GM23338 (cell line): ENCODE data around the gene THSD1. TPM values are rescaled to one million over a fixed set of nuclear protein-coding genes. Genes with fewer than 3 reads are reported as not detected.
A peak's percentile ranks its signal among the peaks of the same experiment; 100 is the strongest.

Source experiments
- ATAC-seq: fragments of 200-7000 bp; cut with Tn5 transposase; 3 replicates; pipeline ENCODE4 v1.9.1; 2020
- DNase-seq: peaks from one replicate; pipeline ENCODE4 v3.0.0-alpha.2; 2015; ENCODE audit warnings: low spot score
- H2AFZ ChIP-seq: fragments of 200-600 bp; sonication (generic); 2 replicates; pipeline ENCODE4 v1.8.0; 2016; ENCODE audit warnings: antibody characterized with exemption, mild to moderate bottlenecking, moderate library complexity
- H3F3A ChIP-seq: fragments of 200-600 bp; sonication (generic); replicated peaks from 2 replicates; pipeline ENCODE4 v1.8.0; 2017; ENCODE audit warnings: antibody characterized with exemption, mixed run types, low read depth
- H3K27ac ChIP-seq: fragments of 200-600 bp; sonication (generic); 2 replicates; pipeline ENCODE4 v1.6.1; 2016; ENCODE audit warnings: low read depth
- H3K27me3 ChIP-seq: fragments of 200-600 bp; sonication (generic); 2 replicates; pipeline ENCODE4 v1.8.0; 2016; ENCODE audit warnings: mild to moderate bottlenecking, mixed run types, moderate library complexity; ENCODE audit not compliant: insufficient read depth
- H3K36me3 ChIP-seq: fragments of 200-600 bp; sonication (generic); 2 replicates; pipeline ENCODE4 v1.8.0; 2016; ENCODE audit warnings: mild to moderate bottlenecking; ENCODE audit not compliant: insufficient read depth
- H3K4me1 ChIP-seq: fragments of 200-600 bp; sonication (generic); 2 replicates; pipeline ENCODE4 v1.8.0; 2016; ENCODE audit warnings: mild to moderate bottlenecking, moderate library complexity; ENCODE audit not compliant: insufficient read depth
- H3K4me2 ChIP-seq: fragments of 200-600 bp; sonication (generic); 2 replicates; pipeline ENCODE4 v1.7.1; 2017; ENCODE audit warnings: mixed run types
- H3K4me3 ChIP-seq: fragments of 200-600 bp; sonication (generic); 2 replicates; pipeline ENCODE4 v1.6.1; 2016; ENCODE audit warnings: mixed run types
- H3K79me2 ChIP-seq: fragments of 200-600 bp; sonication (generic); replicated peaks from 2 replicates; pipeline ENCODE4 v1.8.0; 2017; ENCODE audit warnings: mild to moderate bottlenecking; ENCODE audit not compliant: insufficient read depth
- H3K9me2 ChIP-seq: fragments of 200-600 bp; sonication (generic); 2 replicates; pipeline ENCODE4 v1.8.0; 2017; ENCODE audit not compliant: insufficient read depth
- H4K20me1 ChIP-seq: fragments of 200-600 bp; sonication (generic); replicated peaks from 2 replicates; pipeline ENCODE4 v1.8.0; 2017; ENCODE audit warnings: mild to moderate bottlenecking; ENCODE audit not compliant: insufficient read depth
- H3K27ac Mint-ChIP-seq: 2 replicates; pipeline ENCODE4 v1.8.0; 2020; ENCODE audit warnings: inconsistent platforms, mild to moderate bottlenecking, moderate library complexity, mixed read lengths
- H3K27me3 Mint-ChIP-seq: 3 replicates; pipeline ENCODE4 v1.8.0; 2022; ENCODE audit warnings: low read depth, mild to moderate bottlenecking, moderate library complexity, mixed read lengths, inconsistent platforms; ENCODE audit not compliant: insufficient read depth, poor library complexity
- H3K36me3 Mint-ChIP-seq: 3 replicates; pipeline ENCODE4 v1.8.0; 2021; ENCODE audit warnings: low read depth, mild to moderate bottlenecking, inconsistent platforms, moderate library complexity, mixed read lengths
- H3K4me1 Mint-ChIP-seq: 3 replicates; pipeline ENCODE4 v1.8.0; 2020; ENCODE audit warnings: mild to moderate bottlenecking, inconsistent platforms, mixed read lengths
- H3K4me3 Mint-ChIP-seq: 3 replicates; pipeline ENCODE4 v1.8.0; 2021; ENCODE audit warnings: moderate library complexity, mild to moderate bottlenecking, inconsistent platforms, mixed read lengths
- H3K9me3 Mint-ChIP-seq: 3 replicates; pipeline ENCODE4 v1.8.0; 2020; ENCODE audit warnings: moderate library complexity, mild to moderate bottlenecking, inconsistent platforms, mixed read lengths
- EZH2 ChIP-seq: fragments of 200-600 bp; sonication (generic); IDR thresholded peaks from one replicate; pipeline ENCODE4 v1.8.0; 2017; ENCODE audit warnings: antibody characterized with exemption, mild to moderate bottlenecking, low read depth; ENCODE audit not compliant: unreplicated experiment
- NANOG ChIP-seq: IDR thresholded peaks from 2 replicates; pipeline ENCODE4 v1.6.1; 2016; ENCODE audit warnings: antibody characterized with exemption, borderline replicate concordance
- POLR2AphosphoS5 ChIP-seq: IDR thresholded peaks from 2 replicates; pipeline ENCODE4 v1.6.1; 2016; ENCODE audit warnings: antibody characterized with exemption, low read depth
- STAT1 ChIP-seq: IDR thresholded peaks from one replicate; pipeline ENCODE4 v1.6.1; 2016; ENCODE audit warnings: antibody characterized with exemption; ENCODE audit not compliant: unreplicated experiment
- long read RNA-seq: library from polyadenylated mRNA; unstranded; transcript quantifications from one replicate; pipeline ENCODE4 v2.0.0, GENCODE V29; 2020; ENCODE audit not compliant: unreplicated experiment
- polyA plus RNA-seq: library from polyadenylated mRNA; unstranded; fragments of >200 nt; fragmentation: Nextera tagmentation; extraction: Ambion mirVana; gene quantifications from 2 replicates; pipeline ENCODE4 v1.2.1, GENCODE V29; 2016
- total RNA-seq: library from RNA; depleted of rRNA; stranded (reverse); fragments of >200 nt; shearing (Covaris generic); gene quantifications from 2 replicates; pipeline ENCODE4 v1.2.3, GENCODE V29; 2014; rRNA removed
- TF ChIP-seq, protein P1 (sequence below), 2 experiments: fragments of 200-600 bp in 1 of 2; sonication (generic) in 1 of 2; conservative IDR thresholded peaks; 2 replicates each; pipeline versions ENCODE4 v1.5.1 to v1.6.1; 2016 to 2017; ENCODE audit warnings: antibody characterized with exemption in 2 of 2, low read depth in 2 of 2, mild to moderate bottlenecking in 2 of 2, moderate library complexity in 1 of 2
- TF ChIP-seq, protein P2 (sequence below): fragments of 250-450 bp; sonication (Bioruptor Pico); IDR thresholded peaks from 2 replicates; pipeline ENCODE4 v1.5.0; 2020; ENCODE audit warnings: mild to moderate bottlenecking, moderate library complexity

The THSD1 gene, protein sequence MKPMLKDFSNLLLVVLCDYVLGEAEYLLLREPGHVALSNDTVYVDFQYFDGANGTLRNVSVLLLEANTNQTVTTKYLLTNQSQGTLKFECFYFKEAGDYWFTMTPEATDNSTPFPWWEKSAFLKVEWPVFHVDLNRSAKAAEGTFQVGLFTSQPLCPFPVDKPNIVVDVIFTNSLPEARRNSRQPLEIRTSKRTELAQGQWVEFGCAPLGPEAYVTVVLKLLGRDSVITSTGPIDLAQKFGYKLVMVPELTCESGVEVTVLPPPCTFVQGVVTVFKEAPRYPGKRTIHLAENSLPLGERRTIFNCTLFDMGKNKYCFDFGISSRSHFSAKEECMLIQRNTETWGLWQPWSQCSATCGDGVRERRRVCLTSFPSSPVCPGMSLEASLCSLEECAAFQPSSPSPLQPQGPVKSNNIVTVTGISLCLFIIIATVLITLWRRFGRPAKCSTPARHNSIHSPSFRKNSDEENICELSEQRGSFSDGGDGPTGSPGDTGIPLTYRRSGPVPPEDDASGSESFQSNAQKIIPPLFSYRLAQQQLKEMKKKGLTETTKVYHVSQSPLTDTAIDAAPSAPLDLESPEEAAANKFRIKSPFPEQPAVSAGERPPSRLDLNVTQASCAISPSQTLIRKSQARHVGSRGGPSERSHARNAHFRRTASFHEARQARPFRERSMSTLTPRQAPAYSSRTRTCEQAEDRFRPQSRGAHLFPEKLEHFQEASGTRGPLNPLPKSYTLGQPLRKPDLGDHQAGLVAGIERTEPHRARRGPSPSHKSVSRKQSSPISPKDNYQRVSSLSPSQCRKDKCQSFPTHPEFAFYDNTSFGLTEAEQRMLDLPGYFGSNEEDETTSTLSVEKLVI
- total RNA-seq (0.69 TPM in 1 of 2 replicates, not detected in the other), polyA plus RNA-seq (0.07 TPM in 1 of 2 replicates, not detected in the other)
- long read RNA-seq: 0 reads

DNA sequence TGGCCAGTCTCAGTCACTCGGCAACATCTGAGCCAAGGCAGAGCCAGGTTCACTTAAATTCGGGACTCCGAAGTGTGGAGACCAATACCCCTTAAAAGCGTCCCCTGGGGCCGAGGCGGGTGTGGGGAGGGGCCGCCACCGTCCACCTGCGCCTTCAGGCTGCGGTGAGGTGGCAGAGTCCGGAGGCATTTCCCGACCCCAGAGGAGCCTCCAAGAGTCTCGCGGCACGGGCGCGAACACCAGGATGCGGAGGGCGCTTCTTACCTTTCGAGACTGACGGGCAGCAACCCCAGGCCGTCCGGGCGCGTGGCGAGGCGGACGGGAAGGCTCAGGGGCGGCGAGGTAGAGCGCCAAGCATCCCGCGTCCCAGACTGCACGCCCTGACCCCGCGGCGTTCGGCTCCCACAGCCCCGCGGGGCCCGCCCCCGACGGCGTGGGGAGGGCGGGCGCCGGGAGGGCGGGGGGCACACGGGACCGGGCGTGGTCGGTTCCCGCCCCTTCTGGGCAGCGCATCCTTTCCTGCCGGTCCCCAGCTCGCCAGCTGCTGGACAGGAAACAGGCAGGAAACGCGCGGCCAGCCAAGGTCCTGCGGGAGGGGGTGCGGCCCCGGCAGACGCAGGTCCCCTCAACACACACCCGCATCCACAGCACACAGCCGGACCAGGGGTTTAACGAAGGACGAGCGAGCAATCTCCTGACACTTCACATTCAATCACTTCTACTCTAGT is at the start of gene THSD1:
TSS of gene THSD1 (minus strand) at position 406 of the 728 bp plus-strand sequence. CDS start 3,572 bp downstream, outside the sequence.
- Histone ChIP-seq H3K4me3 (peak within 1 kb of the TSS; percentile 61), H3K27me3 (peaks cover 35% of the 10 kb centered on the region), H3K4me2 (peak within 1 kb of the TSS; percentile 81), H3K4me1 (no peaks in the 10 kb centered on the region; the same call in 1 of the 2 replicates), H3K9me2 (no peaks in the 10 kb centered on the region), H3F3A (no peaks in the 10 kb centered on the region), H3K36me3 (no peaks in the 10 kb centered on the region), H2AFZ (peak within 1 kb of the TSS; percentile 96), H3K79me2 (no peaks in the 10 kb centered on the region), H4K20me1 (no peaks in the 10 kb centered on the region), H3K27ac (no peak within 1 kb of the TSS)
- H3K9me3 Mint-ChIP-seq: peaks cover 6% of the 10 kb centered on the region; the same call in 2 of the 3 replicates
- TF ChIP-seq EZH2: peak; percentile 36
- TF ChIP-seq, protein P1, sequence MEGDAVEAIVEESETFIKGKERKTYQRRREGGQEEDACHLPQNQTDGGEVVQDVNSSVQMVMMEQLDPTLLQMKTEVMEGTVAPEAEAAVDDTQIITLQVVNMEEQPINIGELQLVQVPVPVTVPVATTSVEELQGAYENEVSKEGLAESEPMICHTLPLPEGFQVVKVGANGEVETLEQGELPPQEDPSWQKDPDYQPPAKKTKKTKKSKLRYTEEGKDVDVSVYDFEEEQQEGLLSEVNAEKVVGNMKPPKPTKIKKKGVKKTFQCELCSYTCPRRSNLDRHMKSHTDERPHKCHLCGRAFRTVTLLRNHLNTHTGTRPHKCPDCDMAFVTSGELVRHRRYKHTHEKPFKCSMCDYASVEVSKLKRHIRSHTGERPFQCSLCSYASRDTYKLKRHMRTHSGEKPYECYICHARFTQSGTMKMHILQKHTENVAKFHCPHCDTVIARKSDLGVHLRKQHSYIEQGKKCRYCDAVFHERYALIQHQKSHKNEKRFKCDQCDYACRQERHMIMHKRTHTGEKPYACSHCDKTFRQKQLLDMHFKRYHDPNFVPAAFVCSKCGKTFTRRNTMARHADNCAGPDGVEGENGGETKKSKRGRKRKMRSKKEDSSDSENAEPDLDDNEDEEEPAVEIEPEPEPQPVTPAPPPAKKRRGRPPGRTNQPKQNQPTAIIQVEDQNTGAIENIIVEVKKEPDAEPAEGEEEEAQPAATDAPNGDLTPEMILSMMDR (conservative IDR thresholded peaks at IDR 0.05; ENCODE audit: low read depth in 2 of 2): no peak
- peak; percentile 82 for ATAC-seq
- H3K36me3 Mint-ChIP-seq: peaks cover 3% of the 10 kb centered on the region; the same call in 1 of the 3 replicates
- peak within 1 kb of the TSS; percentile 70 for H3K4me3 Mint-ChIP-seq
- peaks cover 33% of the 10 kb centered on the region for H3K27me3 Mint-ChIP-seq
- H3K27ac Mint-ChIP-seq: no peak within 1 kb of the TSS
- H3K4me1 Mint-ChIP-seq: no peaks in the 10 kb centered on the region; the same call in 1 of the 3 replicates
- peak; percentile 71 for DNase-seq

DNA sequence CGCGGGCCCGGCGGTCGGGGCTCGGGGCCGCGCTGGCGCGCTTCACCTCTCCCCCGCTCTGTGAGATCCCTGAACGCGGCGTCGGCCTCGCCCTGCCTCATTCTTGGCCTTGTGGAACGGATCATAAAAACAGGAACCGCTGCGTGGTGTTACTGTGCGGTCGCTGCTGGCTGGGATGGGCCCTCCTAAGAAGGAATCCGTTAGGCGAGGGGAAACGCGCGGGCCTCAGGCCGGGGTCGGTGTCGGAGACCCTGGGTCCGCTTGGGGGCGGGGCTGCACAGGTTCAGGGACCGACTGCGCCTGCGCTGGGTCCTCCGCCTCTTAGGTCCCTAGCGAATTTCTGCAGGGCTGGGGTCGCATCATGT is 49.7 kb upstream of the THSD1 start:
- no peaks in the 10 kb centered on the region for H3K9me2 ChIP-seq
- peak overlapping the region; percentile 77 for H3K4me3 ChIP-seq
- Mint-ChIP-seq H3K4me1 (peaks cover 13% of the 10 kb centered on the region), H3K27ac (no peak overlapping the region), H3K27me3 (peaks cover 7% of the 10 kb centered on the region), H3K36me3 (peaks cover 34% of the 10 kb centered on the region), H3K4me3 (peak overlapping the region; percentile 91), H3K9me3 (no peaks in the 10 kb centered on the region)
- peaks cover 5% of the 10 kb centered on the region; the same call in 1 of the 2 replicates for H4K20me1 ChIP-seq
- peak; percentile 94 for DNase-seq
- peaks cover 32% of the 10 kb centered on the region for H3K79me2 ChIP-seq
- H3F3A ChIP-seq: no peaks in the 10 kb centered on the region
- no peaks in the 10 kb centered on the region; the same call in 1 of the 2 replicates for H3K4me1 ChIP-seq
- TF ChIP-seq STAT1 (no peak), POLR2AphosphoS5 (0 out of 2 replicates have a peak, but pooled peaks have one; percentile 26), EZH2 (no peak), NANOG (no peak)
- TF ChIP-seq, protein P2, sequence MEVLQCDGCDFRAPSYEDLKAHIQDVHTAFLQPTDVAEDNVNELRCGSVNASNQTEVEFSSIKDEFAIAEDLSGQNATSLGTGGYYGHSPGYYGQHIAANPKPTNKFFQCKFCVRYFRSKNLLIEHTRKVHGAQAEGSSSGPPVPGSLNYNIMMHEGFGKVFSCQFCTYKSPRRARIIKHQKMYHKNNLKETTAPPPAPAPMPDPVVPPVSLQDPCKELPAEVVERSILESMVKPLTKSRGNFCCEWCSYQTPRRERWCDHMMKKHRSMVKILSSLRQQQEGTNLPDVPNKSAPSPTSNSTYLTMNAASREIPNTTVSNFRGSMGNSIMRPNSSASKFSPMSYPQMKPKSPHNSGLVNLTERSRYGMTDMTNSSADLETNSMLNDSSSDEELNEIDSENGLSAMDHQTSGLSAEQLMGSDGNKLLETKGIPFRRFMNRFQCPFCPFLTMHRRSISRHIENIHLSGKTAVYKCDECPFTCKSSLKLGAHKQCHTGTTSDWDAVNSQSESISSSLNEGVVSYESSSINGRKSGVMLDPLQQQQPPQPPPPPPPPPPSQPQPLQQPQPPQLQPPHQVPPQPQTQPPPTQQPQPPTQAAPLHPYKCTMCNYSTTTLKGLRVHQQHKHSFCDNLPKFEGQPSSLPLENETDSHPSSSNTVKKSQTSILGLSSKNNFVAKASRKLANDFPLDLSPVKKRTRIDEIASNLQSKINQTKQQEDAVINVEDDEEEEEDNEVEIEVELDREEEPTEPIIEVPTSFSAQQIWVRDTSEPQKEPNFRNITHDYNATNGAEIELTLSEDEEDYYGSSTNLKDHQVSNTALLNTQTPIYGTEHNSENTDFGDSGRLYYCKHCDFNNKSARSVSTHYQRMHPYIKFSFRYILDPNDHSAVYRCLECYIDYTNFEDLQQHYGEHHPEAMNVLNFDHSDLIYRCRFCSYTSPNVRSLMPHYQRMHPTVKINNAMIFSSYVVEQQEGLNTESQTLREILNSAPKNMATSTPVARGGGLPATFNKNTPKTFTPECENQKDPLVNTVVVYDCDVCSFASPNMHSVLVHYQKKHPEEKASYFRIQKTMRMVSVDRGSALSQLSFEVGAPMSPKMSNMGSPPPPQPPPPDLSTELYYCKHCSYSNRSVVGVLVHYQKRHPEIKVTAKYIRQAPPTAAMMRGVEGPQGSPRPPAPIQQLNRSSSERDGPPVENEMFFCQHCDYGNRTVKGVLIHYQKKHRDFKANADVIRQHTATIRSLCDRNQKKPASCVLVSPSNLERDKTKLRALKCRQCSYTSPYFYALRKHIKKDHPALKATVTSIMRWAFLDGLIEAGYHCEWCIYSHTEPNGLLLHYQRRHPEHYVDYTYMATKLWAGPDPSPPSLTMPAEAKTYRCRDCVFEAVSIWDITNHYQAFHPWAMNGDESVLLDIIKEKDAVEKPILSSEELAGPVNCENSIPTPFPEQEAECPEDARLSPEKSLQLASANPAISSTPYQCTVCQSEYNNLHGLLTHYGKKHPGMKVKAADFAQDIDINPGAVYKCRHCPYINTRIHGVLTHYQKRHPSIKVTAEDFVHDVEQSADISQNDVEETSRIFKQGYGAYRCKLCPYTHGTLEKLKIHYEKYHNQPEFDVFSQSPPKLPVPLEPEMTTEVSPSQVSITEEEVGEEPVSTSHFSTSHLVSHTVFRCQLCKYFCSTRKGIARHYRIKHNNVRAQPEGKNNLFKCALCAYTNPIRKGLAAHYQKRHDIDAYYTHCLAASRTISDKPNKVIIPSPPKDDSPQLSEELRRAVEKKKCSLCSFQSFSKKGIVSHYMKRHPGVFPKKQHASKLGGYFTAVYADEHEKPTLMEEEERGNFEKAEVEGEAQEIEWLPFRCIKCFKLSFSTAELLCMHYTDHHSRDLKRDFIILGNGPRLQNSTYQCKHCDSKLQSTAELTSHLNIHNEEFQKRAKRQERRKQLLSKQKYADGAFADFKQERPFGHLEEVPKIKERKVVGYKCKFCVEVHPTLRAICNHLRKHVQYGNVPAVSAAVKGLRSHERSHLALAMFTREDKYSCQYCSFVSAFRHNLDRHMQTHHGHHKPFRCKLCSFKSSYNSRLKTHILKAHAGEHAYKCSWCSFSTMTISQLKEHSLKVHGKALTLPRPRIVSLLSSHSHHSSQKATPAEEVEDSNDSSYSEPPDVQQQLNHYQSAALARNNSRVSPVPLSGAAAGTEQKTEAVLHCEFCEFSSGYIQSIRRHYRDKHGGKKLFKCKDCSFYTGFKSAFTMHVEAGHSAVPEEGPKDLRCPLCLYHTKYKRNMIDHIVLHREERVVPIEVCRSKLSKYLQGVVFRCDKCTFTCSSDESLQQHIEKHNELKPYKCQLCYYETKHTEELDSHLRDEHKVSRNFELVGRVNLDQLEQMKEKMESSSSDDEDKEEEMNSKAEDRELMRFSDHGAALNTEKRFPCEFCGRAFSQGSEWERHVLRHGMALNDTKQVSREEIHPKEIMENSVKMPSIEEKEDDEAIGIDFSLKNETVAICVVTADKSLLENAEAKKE (CRISPR knock-in tag): no peak
- peak overlapping the region; percentile 88 for H3K4me2 ChIP-seq
- peaks cover 8% of the 10 kb centered on the region for H3K36me3 ChIP-seq
- peak; percentile 83 for ATAC-seq
- peak overlapping the region; percentile 48; the same call in 1 of the 2 replicates for H3K27ac ChIP-seq
- H2AFZ ChIP-seq: peak overlapping the region; percentile 72
- no peaks in the 10 kb centered on the region for H3K27me3 ChIP-seq
